ENCODE measurements around the gene KISS1R. TPM values are rescaled to one million over a fixed set of nuclear protein-coding genes. Genes with fewer than 3 reads are reported as not detected.

The KISS1R gene
- polyA plus RNA-seq, 1 donor: 0.33 TPM

DNA sequence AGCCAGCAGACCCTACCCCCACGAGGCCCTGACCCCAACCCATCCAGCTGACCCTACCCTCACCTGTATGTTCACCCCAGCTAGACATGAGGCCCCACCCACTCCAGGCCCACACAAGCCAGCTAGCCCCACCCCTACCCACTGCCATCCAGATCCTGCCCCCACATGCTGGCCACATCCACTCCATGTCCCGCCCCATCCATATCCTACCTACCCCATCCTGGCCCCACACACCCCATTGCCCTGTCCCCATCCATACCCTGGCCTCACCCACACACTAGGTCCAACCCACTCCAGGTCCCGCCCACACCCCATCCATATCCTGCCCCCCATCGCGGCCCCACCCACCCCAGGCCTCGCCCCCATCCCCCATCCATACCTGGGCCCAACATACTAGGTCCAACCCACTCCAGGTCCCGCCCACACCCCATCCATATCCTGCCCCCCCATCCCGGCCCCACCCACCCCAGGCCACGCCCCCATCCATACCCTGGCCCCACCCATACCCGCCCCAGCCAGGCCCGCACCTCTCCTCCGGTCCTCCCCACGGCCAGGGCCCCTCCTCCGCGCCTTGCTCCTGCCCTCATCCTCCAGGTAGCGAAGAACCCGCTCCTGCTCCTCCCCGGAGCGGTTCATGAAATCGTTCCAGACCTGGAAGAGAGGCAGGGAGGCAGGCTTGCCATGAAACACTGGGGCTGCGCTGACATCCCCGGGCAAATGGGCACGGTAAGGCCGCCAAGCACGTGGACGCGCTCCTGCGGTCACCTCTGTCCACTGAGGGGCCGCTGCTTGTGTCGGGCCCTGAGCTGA lies 16.6 kb upstream of the KISS1R start:
- H3K36me3 ChIP-seq (ENCODE audit: control insufficient read depth, insufficient read depth, low read length): peaks cover 34% of the 10 kb centered on the region
- no peak overlapping the region for H3K27ac ChIP-seq (ENCODE audit: low read length)
- no peaks in the 10 kb centered on the region for H3K4me1 ChIP-seq (ENCODE audit: control insufficient read depth, insufficient read depth, low read length)
- no peaks in the 10 kb centered on the region for H3K27me3 ChIP-seq (ENCODE audit: control insufficient read depth, insufficient read depth, low read length)
- DNase-seq: no peak
- WGBS (ENCODE audit: insufficient coverage, low lambda C conversion rate): no CpG with 5 or more reads among the region's 30 CpGs
- peaks cover 4% of the 10 kb centered on the region for H3K9me3 ChIP-seq (ENCODE audit: control insufficient read depth, low read depth, low read length)
- H3K4me3 ChIP-seq (ENCODE audit: low read length): no peak overlapping the region

DNA sequence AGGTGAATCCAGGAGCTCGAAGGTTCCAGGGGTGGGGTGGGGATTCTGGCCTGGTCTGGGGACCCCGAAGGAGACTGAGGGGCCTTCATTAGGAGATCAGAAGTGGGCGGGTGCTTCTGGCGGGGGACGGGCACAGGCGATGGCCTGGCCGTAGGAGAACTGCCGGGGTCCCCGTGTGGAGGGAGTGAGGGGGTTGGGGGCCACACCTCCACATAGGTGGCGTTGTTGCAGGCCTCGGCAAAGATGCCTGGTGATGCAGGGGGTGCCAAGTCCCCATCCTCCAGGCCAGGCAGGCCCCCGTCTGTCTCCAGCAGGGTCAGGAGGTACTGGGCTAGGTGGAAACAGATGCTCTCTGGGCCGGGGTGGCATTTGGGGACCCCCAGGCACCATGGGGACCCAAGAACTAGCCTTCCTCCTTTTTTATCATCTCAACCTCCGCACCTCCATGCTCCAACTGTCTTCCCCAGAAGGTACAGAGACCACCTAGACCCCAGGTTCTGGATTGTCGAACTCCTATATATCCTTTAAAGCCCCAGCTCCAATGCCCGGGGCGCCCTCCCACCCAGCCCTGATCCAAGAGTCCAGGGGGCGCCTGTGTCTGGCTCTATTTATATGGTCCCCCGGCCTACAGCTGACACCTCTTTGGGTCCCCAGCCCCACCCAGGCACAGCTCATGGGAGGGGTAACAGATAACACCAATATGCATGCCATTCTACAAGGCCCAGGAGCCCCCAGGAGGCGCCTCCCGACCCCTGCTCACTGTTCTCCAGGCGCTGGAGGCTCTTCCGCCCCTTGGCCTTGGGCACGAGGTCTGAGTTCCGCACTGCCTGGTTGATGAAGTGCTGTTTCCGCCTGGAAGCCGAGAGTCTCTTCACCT lies 15.7 kb upstream of the KISS1R start:
- peaks cover 34% of the 10 kb centered on the region for H3K36me3 ChIP-seq (ENCODE audit: control insufficient read depth, insufficient read depth, low read length)
- peaks cover 4% of the 10 kb centered on the region for H3K9me3 ChIP-seq (ENCODE audit: control insufficient read depth, low read depth, low read length)
- no peaks in the 10 kb centered on the region for H3K4me1 ChIP-seq (ENCODE audit: control insufficient read depth, insufficient read depth, low read length)
- no peak overlapping the region for H3K27ac ChIP-seq (ENCODE audit: low read length)
- no CpG with 5 or more reads among the region's 27 CpGs for WGBS (ENCODE audit: insufficient coverage, low lambda C conversion rate)
- no peak overlapping the region for H3K4me3 ChIP-seq (ENCODE audit: low read length)
- DNase-seq: no peak
- no peaks in the 10 kb centered on the region for H3K27me3 ChIP-seq (ENCODE audit: control insufficient read depth, insufficient read depth, low read length)

DNA sequence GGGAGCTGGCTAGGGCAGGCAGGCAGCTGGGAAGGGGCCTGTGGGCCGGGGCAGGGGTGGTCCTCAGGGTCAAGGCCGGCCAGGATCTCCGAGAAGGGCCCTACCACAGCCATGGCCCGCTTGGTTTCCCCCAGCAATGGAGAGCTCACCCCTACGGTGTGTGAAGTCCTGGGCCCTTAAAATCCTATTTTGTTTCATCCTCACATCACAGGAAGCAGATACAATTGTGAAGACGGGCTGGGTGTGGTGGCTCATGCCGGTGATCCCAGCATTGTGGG lies 15.1 kb upstream of the KISS1R start:
- Histone ChIP-seq H3K4me3 (ENCODE audit: low read length) (no peak overlapping the region), H3K9me3 (ENCODE audit: control insufficient read depth, low read depth, low read length) (peaks cover 4% of the 10 kb centered on the region), H3K36me3 (ENCODE audit: control insufficient read depth, insufficient read depth, low read length) (peaks cover 30% of the 10 kb centered on the region), H3K4me1 (ENCODE audit: control insufficient read depth, insufficient read depth, low read length) (no peaks in the 10 kb centered on the region), H3K27ac (ENCODE audit: low read length) (no peak overlapping the region), H3K27me3 (ENCODE audit: control insufficient read depth, insufficient read depth, low read length) (no peaks in the 10 kb centered on the region)
- no peak for DNase-seq
- no CpG with 5 or more reads among the region's 7 CpGs for WGBS (ENCODE audit: insufficient coverage, low lambda C conversion rate)

DNA sequence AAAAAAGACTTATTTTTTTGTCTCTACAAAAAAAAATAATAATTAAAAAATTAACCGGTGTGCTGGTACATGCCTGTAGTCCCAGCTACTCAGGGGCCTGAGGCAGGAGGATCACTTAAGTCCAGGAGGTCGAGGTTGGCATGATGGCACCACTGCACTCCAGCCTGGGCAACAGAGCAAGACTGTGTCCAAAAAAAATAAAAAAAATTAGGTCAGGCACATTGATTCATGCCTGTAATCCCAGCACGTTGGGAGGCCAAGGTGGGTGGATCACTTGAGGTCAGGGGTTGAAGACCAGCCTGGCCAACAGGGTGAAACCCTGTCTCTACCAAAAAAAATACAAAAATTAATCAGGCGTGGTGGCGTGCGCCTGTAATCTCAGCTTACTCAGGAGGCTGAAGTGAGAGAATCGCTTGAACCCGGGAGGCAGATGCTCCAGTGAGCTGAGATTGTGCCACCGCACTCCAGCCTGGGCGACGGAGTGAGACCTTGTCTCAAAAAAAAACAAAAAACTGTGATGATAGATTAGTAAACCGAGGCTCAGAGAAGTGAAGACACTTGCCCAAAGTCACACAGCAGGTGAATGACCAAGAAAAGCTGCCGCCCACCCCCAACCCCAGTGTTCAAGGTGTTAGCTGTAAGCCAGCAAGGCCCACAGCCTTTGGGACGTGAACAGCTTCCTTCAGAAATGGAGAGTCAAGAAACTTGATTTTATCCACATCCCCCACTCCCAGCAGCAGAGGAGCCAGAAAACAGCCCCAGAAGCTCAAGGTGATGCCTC lies 14.5 kb upstream of the KISS1R start:
- Histone ChIP-seq H3K36me3 (ENCODE audit: control insufficient read depth, insufficient read depth, low read length) (peaks cover 26% of the 10 kb centered on the region), H3K27me3 (ENCODE audit: control insufficient read depth, insufficient read depth, low read length) (no peaks in the 10 kb centered on the region), H3K4me3 (ENCODE audit: low read length) (no peak overlapping the region), H3K27ac (ENCODE audit: low read length) (no peak overlapping the region), H3K4me1 (ENCODE audit: control insufficient read depth, insufficient read depth, low read length) (no peaks in the 10 kb centered on the region), H3K9me3 (ENCODE audit: control insufficient read depth, low read depth, low read length) (peaks cover 4% of the 10 kb centered on the region)
- no peak for DNase-seq
- 100% methylated on average over 1 of the region's 14 CpGs for WGBS (ENCODE audit: insufficient coverage, low lambda C conversion rate)

DNA sequence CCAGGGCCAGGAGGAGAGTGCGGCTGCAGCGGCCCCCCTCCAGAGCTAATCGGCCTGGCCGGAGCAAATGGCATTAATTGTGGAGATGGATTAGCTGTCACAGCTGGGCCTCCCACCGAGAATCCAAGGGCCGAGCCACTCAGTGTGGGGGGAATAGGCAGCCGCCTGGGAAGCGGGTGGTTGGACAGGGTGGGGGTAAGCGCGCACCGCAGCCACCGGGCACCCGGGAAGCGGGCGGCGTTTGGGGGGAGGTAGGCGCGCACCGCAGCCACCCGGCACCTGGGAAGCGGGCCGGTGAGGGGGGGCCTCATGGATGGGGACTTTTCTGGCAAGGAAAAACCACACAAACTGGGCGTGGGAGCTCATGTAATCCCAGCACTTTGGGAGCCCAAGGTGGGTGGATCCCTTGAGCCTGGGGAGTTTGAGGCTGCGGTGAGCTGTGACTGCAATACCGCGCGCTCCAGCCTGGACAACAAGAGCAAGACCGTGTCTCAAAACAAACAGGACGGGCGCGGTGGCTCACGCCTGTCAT lies 13.8 kb upstream of the KISS1R start:
- peaks cover 4% of the 10 kb centered on the region for H3K9me3 ChIP-seq (ENCODE audit: control insufficient read depth, low read depth, low read length)
- no peak for DNase-seq
- H3K27me3 ChIP-seq (ENCODE audit: control insufficient read depth, insufficient read depth, low read length): no peaks in the 10 kb centered on the region
- H3K27ac ChIP-seq (ENCODE audit: low read length): no peak overlapping the region
- no peaks in the 10 kb centered on the region for H3K4me1 ChIP-seq (ENCODE audit: control insufficient read depth, insufficient read depth, low read length)
- no peak overlapping the region for H3K4me3 ChIP-seq (ENCODE audit: low read length)
- H3K36me3 ChIP-seq (ENCODE audit: control insufficient read depth, insufficient read depth, low read length): peaks cover 26% of the 10 kb centered on the region
- WGBS (ENCODE audit: insufficient coverage, low lambda C conversion rate): no CpG with 5 or more reads among the region's 32 CpGs

DNA sequence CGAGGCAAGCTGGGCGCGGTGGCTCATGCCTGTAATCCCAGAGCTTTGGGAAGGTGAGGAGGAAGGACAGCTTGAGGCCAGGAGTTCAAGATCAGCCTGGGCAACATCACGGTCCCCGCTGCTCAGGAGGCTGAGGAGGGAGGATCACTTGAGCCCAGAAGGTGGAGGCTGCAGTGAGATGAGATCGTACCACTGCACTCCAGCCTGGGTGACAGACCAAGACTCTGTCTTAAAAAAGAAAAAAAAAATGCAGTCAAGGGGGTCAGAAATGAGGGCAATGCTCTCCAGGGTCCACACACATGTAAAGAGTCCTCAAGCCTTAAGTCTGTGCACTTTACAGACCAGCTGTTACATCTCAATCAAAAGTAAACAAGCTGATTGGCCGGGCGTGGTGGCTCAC lies 12.6 kb upstream of the KISS1R start:
- Histone ChIP-seq H3K4me1 (ENCODE audit: control insufficient read depth, insufficient read depth, low read length) (peaks cover 7% of the 10 kb centered on the region), H3K36me3 (ENCODE audit: control insufficient read depth, insufficient read depth, low read length) (peaks cover 16% of the 10 kb centered on the region), H3K27me3 (ENCODE audit: control insufficient read depth, insufficient read depth, low read length) (no peaks in the 10 kb centered on the region), H3K27ac (ENCODE audit: low read length) (no peak overlapping the region), H3K9me3 (ENCODE audit: control insufficient read depth, low read depth, low read length) (peaks cover 4% of the 10 kb centered on the region), H3K4me3 (ENCODE audit: low read length) (no peak overlapping the region)
- WGBS (ENCODE audit: insufficient coverage, low lambda C conversion rate): 80% methylated on average over 1 of the region's 8 CpGs
- no peak for DNase-seq

DNA sequence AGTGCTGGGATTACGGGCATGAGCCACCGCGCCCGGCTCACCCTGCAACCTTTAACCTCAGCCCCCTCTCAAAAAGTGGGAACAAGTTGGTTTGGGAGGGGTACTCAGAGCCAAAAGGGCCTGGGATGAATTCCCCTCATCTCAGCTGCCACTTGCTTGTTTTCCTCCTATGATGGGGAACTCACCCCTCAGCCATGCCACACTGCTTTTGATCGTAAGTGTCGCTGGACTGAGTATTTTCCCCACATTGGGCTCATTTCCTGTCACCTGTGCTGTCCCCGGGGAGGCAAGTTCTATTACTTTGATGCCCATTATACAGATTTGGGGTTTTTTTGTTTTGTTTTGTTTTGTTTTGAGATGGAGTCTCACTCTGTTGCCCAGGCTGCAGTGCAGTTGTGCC lies 10.7 kb upstream of the KISS1R start:
- H3K4me1 ChIP-seq (ENCODE audit: control insufficient read depth, insufficient read depth, low read length): peaks cover 11% of the 10 kb centered on the region

DNA sequence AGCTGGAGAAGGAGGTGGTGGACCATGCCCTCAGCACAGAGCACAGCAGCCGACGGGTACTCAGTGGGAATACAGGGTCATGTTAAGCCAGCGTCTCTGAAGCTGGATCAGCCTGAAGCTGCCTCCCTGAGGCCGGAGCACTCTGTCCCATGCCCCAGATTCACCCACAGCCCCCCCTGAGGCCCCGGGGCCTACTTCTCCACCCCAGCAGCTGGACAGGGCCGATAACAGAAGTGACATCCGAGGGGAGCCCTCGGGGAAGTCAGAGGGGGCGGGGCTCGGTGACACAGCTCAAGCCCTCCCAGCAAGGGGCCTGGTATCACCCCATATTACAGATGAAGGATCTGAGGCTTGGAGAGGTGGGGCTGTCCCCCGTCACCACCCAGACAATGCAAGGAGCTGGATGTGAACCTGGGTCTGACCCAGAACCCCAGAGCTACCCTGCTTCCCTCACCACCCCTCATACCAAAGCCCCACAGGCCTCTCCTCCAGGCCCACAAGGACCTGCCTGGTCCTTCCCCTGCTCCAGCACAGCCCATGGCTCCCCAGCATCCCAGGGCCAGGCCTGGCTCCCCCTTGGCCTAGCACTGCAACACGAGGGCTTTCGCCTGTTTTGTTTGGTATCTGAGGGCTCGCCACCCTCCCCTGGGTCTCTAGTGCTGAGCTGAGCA lies 9.8 kb upstream of the KISS1R start:
- WGBS (ENCODE audit: insufficient coverage, low lambda C conversion rate): no CpG with 5 or more reads among the region's 14 CpGs
- no peak for DNase-seq

More for the DNA sequence above, 10.7 kb upstream of the KISS1R start:
- peaks cover 6% of the 10 kb centered on the region for H3K36me3 ChIP-seq (ENCODE audit: control insufficient read depth, insufficient read depth, low read length)
- no CpG with 5 or more reads among the region's 7 CpGs for WGBS (ENCODE audit: insufficient coverage, low lambda C conversion rate)
- H3K4me3 ChIP-seq (ENCODE audit: low read length): no peak overlapping the region
- DNase-seq: no peak
- no peak overlapping the region for H3K27ac ChIP-seq (ENCODE audit: low read length)
- no peaks in the 10 kb centered on the region for H3K27me3 ChIP-seq (ENCODE audit: control insufficient read depth, insufficient read depth, low read length)
- H3K9me3 ChIP-seq (ENCODE audit: control insufficient read depth, low read depth, low read length): peaks cover 1% of the 10 kb centered on the region

DNA sequence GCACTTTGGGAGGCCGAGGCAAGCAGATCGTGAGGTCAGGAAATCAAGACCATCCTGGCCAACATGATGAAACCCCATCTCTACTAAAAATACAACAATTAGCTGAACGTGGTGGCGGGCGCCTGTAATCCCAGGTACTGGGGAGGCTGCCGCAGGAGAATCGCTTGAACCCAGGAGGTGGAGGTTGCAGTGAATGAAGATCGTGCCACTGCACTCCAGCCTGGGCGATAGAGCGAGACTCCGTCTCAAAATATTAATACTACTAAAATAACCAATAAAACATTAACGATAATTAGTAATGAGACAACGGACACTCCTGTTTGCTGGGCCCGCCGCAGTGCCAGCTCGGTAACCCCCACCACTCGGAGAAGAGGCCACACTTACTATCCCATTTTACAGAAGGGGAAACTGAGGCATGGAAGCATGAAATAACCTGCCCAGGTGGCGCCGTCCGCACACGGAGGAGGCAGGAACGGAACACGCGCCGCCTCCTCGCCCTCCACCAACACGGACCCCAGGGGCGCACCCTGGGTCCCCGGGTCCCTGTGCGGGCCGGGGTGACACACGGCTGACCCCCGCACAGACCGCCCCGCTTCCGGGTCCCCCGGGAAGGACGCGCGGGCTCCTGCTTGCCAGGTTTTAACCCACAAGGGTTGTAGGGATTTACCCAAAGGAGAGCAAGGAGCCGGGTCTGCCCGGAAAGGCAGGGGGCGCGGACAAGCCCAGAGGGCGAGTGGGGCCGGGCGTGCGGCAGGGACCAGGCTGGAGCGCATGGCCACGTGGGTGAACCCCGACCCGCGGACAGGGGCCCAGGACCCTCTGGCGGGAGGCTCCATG lies 5.7 kb upstream of the KISS1R start:
- no peak overlapping the region for H3K4me3 ChIP-seq (ENCODE audit: low read length)
- H3K27ac ChIP-seq (ENCODE audit: low read length): no peak overlapping the region

More for the DNA sequence above, 9.8 kb upstream of the KISS1R start:
- Histone ChIP-seq H3K4me1 (ENCODE audit: control insufficient read depth, insufficient read depth, low read length) (peaks cover 11% of the 10 kb centered on the region), H3K4me3 (ENCODE audit: low read length) (no peak overlapping the region), H3K27me3 (ENCODE audit: control insufficient read depth, insufficient read depth, low read length) (no peaks in the 10 kb centered on the region), H3K27ac (ENCODE audit: low read length) (no peak overlapping the region), H3K9me3 (ENCODE audit: control insufficient read depth, low read depth, low read length) (peaks cover 5% of the 10 kb centered on the region), H3K36me3 (ENCODE audit: control insufficient read depth, insufficient read depth, low read length) (no peaks in the 10 kb centered on the region)

More for the DNA sequence above, 5.7 kb upstream of the KISS1R start:
- DNase-seq: no peak
- Histone ChIP-seq H3K4me1 (ENCODE audit: control insufficient read depth, insufficient read depth, low read length) (peaks cover 14% of the 10 kb centered on the region), H3K9me3 (ENCODE audit: control insufficient read depth, low read depth, low read length) (peaks cover 5% of the 10 kb centered on the region), H3K36me3 (ENCODE audit: control insufficient read depth, insufficient read depth, low read length) (no peaks in the 10 kb centered on the region), H3K27me3 (ENCODE audit: control insufficient read depth, insufficient read depth, low read length) (no peaks in the 10 kb centered on the region)
- WGBS (ENCODE audit: insufficient coverage, low lambda C conversion rate): 100% methylated on average over 1 of the region's 54 CpGs

All from large intestine (tissue), 3 donors.